WI38 (cell line): Measurements from ENCODE around the gene WDHD1.
"Not testable (repeated sequence)": the region's sequence is repeated elsewhere in the genome, so short reads cannot be mapped to it uniquely, and the experiment has no call there.

Source experiments
- H3K4me3 ChIP-seq: 2 replicates; pipeline ENCODE4 v1.5.1; 2011; ENCODE audit warnings: low read depth, mild to moderate bottlenecking, control low read depth, low read length
- TF ChIP-seq, protein P1 (sequence below): IDR thresholded peaks from 2 replicates; pipeline ENCODE4 v1.5.1; 2012; ENCODE audit warnings: low read depth, mild to moderate bottlenecking, control low read depth, low read length

WDHD1 gene

DNA sequence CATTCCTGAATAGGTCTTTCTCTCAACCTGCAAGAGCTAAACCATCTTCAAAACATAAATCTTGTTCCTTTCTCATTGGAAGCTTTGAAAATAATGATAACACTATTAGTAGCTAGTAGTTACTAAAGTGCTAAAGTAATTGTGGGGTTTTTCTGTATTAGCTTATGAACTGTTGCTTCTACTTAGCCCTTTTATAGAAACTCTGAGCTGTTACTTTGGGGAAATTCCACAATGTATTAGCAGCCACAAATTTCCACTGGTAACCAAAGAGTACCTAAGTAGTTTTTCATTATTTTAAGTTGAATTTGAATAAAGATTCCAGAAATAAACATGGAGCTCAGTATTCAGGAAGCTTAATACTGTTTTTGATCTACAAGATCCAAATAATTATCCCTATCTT lies 18.2 kb upstream of the WDHD1 start:
- no peak overlapping the region for H3K4me3 ChIP-seq
- TF ChIP-seq, protein P1, sequence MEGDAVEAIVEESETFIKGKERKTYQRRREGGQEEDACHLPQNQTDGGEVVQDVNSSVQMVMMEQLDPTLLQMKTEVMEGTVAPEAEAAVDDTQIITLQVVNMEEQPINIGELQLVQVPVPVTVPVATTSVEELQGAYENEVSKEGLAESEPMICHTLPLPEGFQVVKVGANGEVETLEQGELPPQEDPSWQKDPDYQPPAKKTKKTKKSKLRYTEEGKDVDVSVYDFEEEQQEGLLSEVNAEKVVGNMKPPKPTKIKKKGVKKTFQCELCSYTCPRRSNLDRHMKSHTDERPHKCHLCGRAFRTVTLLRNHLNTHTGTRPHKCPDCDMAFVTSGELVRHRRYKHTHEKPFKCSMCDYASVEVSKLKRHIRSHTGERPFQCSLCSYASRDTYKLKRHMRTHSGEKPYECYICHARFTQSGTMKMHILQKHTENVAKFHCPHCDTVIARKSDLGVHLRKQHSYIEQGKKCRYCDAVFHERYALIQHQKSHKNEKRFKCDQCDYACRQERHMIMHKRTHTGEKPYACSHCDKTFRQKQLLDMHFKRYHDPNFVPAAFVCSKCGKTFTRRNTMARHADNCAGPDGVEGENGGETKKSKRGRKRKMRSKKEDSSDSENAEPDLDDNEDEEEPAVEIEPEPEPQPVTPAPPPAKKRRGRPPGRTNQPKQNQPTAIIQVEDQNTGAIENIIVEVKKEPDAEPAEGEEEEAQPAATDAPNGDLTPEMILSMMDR: no peak

DNA sequence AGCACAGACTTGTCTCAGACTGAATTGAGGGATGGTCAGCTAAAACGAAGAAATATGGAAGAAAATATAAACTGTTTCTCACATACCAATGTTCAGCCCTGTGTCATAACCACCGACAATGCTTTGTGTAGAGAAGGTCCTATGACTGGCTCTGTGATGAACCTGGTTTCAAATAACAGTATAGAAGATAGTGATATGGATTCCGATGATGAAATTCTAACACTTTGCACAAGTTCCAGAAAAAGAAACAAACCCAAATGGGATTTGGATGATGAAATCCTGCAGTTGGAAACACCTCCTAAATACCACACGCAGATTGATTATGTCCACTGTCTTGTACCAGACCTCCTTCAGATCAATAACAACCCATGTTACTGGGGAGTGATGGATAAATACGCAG lies 16.6 kb upstream of the WDHD1 start:
- H3K4me3 ChIP-seq: no peak overlapping the region
- TF ChIP-seq, protein P1: no peak

DNA sequence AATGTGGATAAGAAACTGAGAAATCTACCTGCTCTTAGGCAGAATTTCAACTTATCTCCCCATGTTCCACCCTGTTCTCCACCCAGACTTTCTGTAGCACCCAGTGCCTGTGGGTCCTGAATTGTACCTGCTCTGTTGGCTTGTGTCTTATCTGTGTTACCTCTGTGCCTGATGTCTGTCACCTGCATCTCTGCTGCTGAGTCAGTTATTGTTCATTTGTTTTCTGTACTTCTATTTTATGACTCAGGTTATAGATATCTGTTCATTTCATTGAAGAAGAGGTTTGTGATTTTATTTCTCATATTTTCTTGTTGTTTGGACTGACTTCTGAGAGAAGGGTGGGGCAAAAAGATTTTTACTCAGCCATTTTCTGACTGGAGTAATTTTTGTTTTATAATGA lies 11.8 kb upstream of the WDHD1 start:
- no peak overlapping the region for H3K4me3 ChIP-seq
- TF ChIP-seq, protein P1: no peak

DNA sequence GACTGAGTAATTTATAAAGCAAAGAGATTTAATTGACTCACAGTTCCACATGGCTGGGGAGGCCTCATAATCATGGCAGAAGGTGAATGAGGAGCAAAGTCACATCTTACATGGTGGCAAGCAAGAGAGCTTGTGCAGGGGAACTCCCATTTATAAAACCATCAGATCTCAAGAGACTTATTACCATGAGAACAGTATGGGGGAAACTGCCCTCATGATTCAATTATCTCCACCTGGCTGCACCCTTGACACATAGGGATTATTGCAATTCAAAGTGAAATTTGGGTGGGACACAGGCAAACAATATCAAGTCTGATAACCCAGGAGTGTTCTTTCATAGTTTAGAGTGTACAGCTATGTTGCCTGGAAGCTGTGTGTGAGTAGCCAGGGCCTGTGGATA lies 11.1 kb upstream of the WDHD1 start:
- H3K4me3 ChIP-seq: not testable (repeated sequence)

DNA sequence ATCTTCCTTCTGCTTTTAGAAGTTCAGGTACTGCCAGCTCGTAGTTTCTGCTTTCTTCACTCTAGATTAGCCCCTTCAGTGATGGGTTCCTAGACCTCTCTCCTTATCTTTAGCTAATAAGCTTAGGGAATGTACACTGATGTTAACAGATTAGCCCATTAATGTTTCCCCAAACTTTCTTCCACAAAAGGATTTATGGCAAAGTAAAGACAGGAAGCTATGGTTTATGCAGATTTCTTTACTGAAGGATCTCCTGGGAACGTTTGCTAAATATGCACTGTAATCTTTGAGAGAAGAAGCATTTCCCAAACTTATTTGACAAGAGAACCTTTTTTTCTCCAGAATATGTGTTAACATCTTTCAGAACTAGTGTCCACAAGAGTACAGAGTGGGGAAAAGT lies 4.3 kb upstream of the WDHD1 start:
- TF ChIP-seq, protein P1: no peak
- H3K4me3 ChIP-seq: no peak overlapping the region

DNA sequence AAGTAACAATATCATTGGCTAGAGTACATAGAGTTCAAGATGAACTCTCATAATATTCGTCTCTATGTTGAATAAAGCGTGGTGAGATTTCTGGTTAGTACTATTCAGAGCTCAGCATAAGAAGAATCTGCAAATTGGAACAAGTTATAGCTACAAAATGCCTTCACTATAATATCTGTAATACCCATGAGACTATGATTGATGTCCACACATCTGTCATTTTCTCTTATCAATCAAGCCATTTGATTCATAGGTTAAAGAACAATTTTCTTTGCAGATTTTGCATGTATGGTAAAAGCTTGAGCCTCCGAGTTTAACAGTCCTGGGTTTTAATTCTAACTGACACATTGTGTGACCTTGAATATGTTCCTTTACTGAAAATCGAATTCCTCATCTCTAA lies 1.6 kb upstream of the WDHD1 start:
- TF ChIP-seq, protein P1: no peak
- peak overlapping the region; percentile 84 for H3K4me3 ChIP-seq

DNA sequence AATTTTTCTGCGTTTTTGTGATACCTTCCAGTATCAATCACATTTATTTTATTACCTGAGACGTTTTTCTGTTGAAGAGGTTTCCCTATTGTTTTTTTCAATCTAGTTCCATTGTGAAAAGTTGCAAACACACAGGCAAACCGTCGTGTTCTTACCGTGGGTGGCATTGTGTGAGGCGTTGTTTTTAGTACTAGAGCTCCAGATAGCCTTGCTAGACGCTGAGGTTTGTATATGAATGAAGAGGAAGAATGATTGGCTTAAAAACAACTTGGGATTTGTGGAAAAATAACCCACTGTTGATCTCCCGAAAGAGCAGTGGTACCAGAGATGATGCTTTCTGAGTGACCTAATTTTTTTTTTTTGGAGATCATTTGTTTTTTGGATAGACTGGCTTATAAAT lies 1.2 kb upstream of the WDHD1 start:
- TF ChIP-seq, protein P1: no peak

DNA sequence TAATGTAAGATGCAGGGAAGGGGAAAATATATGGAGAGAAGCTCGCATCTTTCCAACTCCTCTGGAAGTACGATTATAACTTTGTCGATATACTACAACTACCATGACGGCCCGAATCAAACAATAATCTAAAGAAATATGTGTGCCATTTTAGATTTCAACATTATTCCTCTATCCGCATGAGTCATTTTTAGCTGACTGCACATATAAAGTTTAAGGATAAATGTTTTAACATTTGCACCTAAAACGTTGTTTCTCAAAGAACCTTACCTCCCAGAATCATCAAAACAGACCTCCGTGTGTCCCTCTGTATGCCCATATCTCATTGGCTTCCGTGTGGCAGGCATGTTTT lies 482 bp downstream of the WDHD1 start:
- TF ChIP-seq, protein P1: no peak
- H3K4me3 ChIP-seq: peak overlapping the region; percentile 84

More for the DNA sequence above, 1.2 kb upstream of the WDHD1 start:
- peak overlapping the region; percentile 84 for H3K4me3 ChIP-seq
